Parathyroid adenoma (tissue), 2 donors: ENCODE results near the gene CCDC178.
"Not testable (repeated sequence)": the region's sequence is repeated elsewhere in the genome, so short reads cannot be mapped to it uniquely, and the experiment has no call there.

ENCODE experiments used
- H2AFZ ChIP-seq: fragments of 300-600 bp; sonication (generic); one replicate; pipeline ENCODE4 v1.7.0; 2017; ENCODE audit warnings: antibody characterized with exemption, mild to moderate bottlenecking
- H3K27ac ChIP-seq: fragments of 300-600 bp; sonication (generic); one replicate; pipeline ENCODE4 v1.7.0; 2017
- H3K27me3 ChIP-seq: fragments of 300-600 bp; sonication (generic); one replicate; pipeline ENCODE4 v1.7.0; 2017; ENCODE audit warnings: low read length; ENCODE audit not compliant: control insufficient read depth, insufficient read depth
- H3K36me3 ChIP-seq: fragments of 300-600 bp; sonication (generic); one replicate; pipeline ENCODE4 v1.7.0; 2017; ENCODE audit warnings: low read length; ENCODE audit not compliant: control insufficient read depth, insufficient read depth
- H3K4me1 ChIP-seq: fragments of 300-600 bp; sonication (generic); one replicate; pipeline ENCODE4 v1.7.0; 2017; ENCODE audit warnings: control low read depth
- H3K4me2 ChIP-seq: fragments of 300-600 bp; sonication (generic); one replicate; pipeline ENCODE4 v1.7.0; 2017; ENCODE audit warnings: low read length
- H3K4me3 ChIP-seq: fragments of 300-600 bp; sonication (generic); one replicate; pipeline ENCODE4 v1.7.0; 2017; ENCODE audit warnings: low read depth, low read length
- H3K79me2 ChIP-seq: fragments of 300-600 bp; sonication (generic); one replicate; pipeline ENCODE4 v1.7.0; 2017; ENCODE audit warnings: control low read depth
- H3K9ac ChIP-seq: fragments of 300-600 bp; sonication (generic); one replicate; pipeline ENCODE4 v1.7.0; 2017; ENCODE audit warnings: mild to moderate bottlenecking
- H3K9me3 ChIP-seq: fragments of 300-600 bp; sonication (generic); one replicate; pipeline ENCODE4 v1.7.0; 2017; ENCODE audit warnings: low read length; ENCODE audit not compliant: control insufficient read depth
- CTCF ChIP-seq: fragments of 300-600 bp; sonication (generic); IDR thresholded peaks from one replicate; pipeline ENCODE4 v1.7.0; 2017; ENCODE audit warnings: antibody characterized with exemption, mild to moderate bottlenecking
- donor health status: primary hyperparathyroidism.

The CCDC178 gene

GRCh38 chr18:33369711-33370449 lies 70.6 kb downstream of the CCDC178 start:
- no peak overlapping the region for H3K27ac ChIP-seq
- no peak overlapping the region for H3K4me3 ChIP-seq
- no peaks in the 10 kb centered on the region for H3K4me1 ChIP-seq
- no peak overlapping the region for H3K9ac ChIP-seq
- H3K79me2 ChIP-seq: no peaks in the 10 kb centered on the region
- H3K9me3 ChIP-seq: no peaks in the 10 kb centered on the region
- TF ChIP-seq CTCF: no peak
- H3K27me3 ChIP-seq: no peaks in the 10 kb centered on the region
- no peak overlapping the region for H2AFZ ChIP-seq
- H3K36me3 ChIP-seq: no peaks in the 10 kb centered on the region
- H3K4me2 ChIP-seq: no peak overlapping the region

DNA sequence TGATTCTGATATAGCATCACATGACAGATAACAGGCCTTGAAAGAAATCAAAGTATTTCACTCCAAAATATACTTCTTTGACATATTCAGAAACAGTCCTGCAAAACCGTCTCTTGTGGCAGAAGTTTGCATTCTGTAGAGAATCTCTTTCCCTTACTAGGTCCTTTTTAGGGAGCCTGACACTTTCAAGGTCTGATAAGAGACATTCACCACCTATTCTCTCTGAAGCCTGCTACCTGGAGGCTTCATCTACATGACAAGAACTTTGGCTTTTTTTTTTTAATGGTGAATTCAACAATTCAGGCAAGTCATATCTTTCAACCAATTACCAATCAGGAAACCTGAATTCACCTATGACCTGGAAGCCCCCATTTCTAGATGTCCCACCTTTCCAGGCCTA lies 83.8 kb downstream of the CCDC178 start:
- Histone ChIP-seq H3K4me3 (no peak overlapping the region), H3K79me2 (no peaks in the 10 kb centered on the region), H3K9ac (no peak overlapping the region), H3K9me3 (no peaks in the 10 kb centered on the region), H3K4me2 (no peak overlapping the region), H3K27me3 (no peaks in the 10 kb centered on the region), H3K4me1 (no peaks in the 10 kb centered on the region), H3K27ac (no peak overlapping the region), H3K36me3 (no peaks in the 10 kb centered on the region), H2AFZ (no peak overlapping the region)
- TF ChIP-seq CTCF: no peak

GRCh38 chr18:33355756-33356155 lies 84.8 kb downstream of the CCDC178 start:
- Histone ChIP-seq H3K4me2 (no peak overlapping the region), H3K9ac (no peak overlapping the region), H3K9me3 (no peaks in the 10 kb centered on the region), H3K79me2 (no peaks in the 10 kb centered on the region), H3K4me1 (no peaks in the 10 kb centered on the region), H3K27me3 (no peaks in the 10 kb centered on the region), H3K27ac (no peak overlapping the region), H3K36me3 (no peaks in the 10 kb centered on the region), H3K4me3 (no peak overlapping the region), H2AFZ (no peak overlapping the region)
- TF ChIP-seq CTCF: no peak

DNA sequence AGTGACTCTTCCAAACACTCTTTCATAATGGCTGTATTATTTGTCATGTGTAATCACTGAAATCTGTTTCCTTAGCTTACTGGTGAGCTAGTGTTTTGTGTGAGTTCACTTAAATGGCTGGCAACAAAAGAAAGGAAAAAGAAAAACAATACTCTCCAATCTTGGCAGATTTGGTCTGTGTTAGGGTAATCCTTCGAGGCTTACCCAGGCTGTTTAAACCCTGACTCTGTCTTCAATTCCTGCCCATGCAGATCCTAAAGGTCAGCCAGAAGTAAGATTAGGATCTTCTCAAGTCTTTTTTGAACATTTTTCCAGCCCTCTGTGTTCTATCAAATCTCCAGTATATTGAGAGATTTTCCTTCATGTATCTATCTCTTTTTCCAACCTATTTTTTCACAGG lies 85.3 kb downstream of the CCDC178 start:
- H2AFZ ChIP-seq: no peak overlapping the region
- no peaks in the 10 kb centered on the region for H3K27me3 ChIP-seq
- no peak overlapping the region for H3K27ac ChIP-seq
- no peak overlapping the region for H3K4me3 ChIP-seq
- H3K4me2 ChIP-seq: no peak overlapping the region
- TF ChIP-seq CTCF: no peak
- no peaks in the 10 kb centered on the region for H3K36me3 ChIP-seq
- H3K9me3 ChIP-seq: no peaks in the 10 kb centered on the region
- H3K79me2 ChIP-seq: no peaks in the 10 kb centered on the region
- no peaks in the 10 kb centered on the region for H3K4me1 ChIP-seq
- H3K9ac ChIP-seq: no peak overlapping the region

- Histone ChIP-seq H3K4me3 (no peak overlapping the region), H3K4me1 (no peaks in the 10 kb centered on the region), H3K9me3 (no peaks in the 10 kb centered on the region), H3K79me2 (no peaks in the 10 kb centered on the region), H3K4me2 (no peak overlapping the region), H3K27me3 (no peaks in the 10 kb centered on the region), H2AFZ (no peak overlapping the region), H3K9ac (no peak overlapping the region), H3K27ac (no peak overlapping the region), H3K36me3 (no peaks in the 10 kb centered on the region)
- TF ChIP-seq CTCF: no peak
Observed at GRCh38 chr18:33350256-33350655, 90.3 kb downstream of the CCDC178 start.

DNA sequence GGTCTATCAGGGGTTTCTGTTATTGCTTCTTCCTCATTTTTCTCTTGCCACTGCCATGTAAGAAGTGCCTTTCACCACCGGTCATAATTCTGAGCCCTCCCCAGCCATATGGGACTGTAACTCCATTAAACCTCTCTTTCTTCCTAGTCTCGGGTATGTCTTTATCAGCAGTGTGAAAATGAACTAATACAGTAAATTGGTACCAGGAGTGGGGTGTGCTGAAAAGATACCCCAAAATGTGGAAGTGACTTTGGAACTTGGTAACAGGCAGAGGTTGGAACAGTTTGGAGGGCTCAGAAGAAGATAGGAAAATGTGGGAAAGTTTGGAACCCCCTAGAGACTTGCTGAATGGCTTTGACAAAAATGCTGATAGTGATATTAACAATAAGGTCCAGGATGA lies 100.8 kb downstream of the CCDC178 start:
- not testable (repeated sequence) for H3K4me3 ChIP-seq, H3K4me2 ChIP-seq, H3K27ac ChIP-seq, H3K4me1 ChIP-seq, H3K9ac ChIP-seq, H3K36me3 ChIP-seq, H3K27me3 ChIP-seq, H3K79me2 ChIP-seq, H3K9me3 ChIP-seq, H2AFZ ChIP-seq
